ENCODE results near the gene GALNT5.

DNA sequence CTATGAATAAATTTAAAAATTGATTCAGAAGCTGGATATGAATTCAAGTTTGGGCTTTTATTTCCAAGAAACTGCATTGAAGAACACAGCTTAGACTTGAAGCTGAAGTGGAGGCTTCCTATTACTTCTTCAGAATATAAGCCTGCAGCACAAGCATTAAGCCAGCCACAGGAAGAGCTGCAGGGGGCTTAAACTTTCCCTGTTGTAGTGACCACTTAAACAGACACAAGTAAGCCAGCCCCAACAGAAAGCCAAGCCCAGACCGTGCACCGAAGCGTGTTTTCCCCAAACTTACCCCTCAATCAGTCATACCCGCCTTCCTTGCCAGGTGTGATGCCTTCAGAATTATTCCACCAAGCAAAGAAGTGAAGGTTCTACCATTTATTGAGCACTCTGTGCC, 39.5 kb downstream of the GALNT5 start:
- TF ChIP-seq, protein P1, sequence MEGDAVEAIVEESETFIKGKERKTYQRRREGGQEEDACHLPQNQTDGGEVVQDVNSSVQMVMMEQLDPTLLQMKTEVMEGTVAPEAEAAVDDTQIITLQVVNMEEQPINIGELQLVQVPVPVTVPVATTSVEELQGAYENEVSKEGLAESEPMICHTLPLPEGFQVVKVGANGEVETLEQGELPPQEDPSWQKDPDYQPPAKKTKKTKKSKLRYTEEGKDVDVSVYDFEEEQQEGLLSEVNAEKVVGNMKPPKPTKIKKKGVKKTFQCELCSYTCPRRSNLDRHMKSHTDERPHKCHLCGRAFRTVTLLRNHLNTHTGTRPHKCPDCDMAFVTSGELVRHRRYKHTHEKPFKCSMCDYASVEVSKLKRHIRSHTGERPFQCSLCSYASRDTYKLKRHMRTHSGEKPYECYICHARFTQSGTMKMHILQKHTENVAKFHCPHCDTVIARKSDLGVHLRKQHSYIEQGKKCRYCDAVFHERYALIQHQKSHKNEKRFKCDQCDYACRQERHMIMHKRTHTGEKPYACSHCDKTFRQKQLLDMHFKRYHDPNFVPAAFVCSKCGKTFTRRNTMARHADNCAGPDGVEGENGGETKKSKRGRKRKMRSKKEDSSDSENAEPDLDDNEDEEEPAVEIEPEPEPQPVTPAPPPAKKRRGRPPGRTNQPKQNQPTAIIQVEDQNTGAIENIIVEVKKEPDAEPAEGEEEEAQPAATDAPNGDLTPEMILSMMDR (conservative IDR thresholded peaks at IDR 0.05 in 1 of 2, IDR thresholded peaks at IDR 0.05 in 1 of 2; ENCODE audit: low read depth in 1 of 2, low read length in 2 of 2): no peak
- no peak for TF ChIP-seq EZH2 (IDR thresholded peaks at IDR 0.05; ENCODE audit: low read length, missing control alignments)
